GM18858 (cell line): ENCODE results near the gene SH3BGRL3.
"Not testable (repeated sequence)": the region's sequence is repeated elsewhere in the genome, so short reads cannot be mapped to it uniquely, and the experiment has no call there.

Source experiments
- ATAC-seq: cut with Tn5 transposase; IDR thresholded peaks from one replicate; pipeline ENCODE4 v1.9.1; 2021; ENCODE audit not compliant: unreplicated experiment

SH3BGRL3 gene

GRCh38 chr1:26279456-26280332 is at the start of gene SH3BGRL3:
Gene SH3BGRL3, plus strand, starts transcription at chr1:26280086. Its CDS starts 70 bp downstream, at chr1:26280156.
- ATAC-seq, result no peak

GRCh38 chr1:26230682-26231081 is 49.2 kb upstream of the SH3BGRL3 start:
- ATAC-seq, result not testable (repeated sequence)

GRCh38 chr1:26233903-26234643 is 45.8 kb upstream of the SH3BGRL3 start, which contains the start of gene CEP85:
Gene CEP85, plus strand, starts transcription at chr1:26234200. Its CDS starts 5,584 bp downstream, at chr1:26239784.
- ATAC-seq, result peak; percentile 81

DNA sequence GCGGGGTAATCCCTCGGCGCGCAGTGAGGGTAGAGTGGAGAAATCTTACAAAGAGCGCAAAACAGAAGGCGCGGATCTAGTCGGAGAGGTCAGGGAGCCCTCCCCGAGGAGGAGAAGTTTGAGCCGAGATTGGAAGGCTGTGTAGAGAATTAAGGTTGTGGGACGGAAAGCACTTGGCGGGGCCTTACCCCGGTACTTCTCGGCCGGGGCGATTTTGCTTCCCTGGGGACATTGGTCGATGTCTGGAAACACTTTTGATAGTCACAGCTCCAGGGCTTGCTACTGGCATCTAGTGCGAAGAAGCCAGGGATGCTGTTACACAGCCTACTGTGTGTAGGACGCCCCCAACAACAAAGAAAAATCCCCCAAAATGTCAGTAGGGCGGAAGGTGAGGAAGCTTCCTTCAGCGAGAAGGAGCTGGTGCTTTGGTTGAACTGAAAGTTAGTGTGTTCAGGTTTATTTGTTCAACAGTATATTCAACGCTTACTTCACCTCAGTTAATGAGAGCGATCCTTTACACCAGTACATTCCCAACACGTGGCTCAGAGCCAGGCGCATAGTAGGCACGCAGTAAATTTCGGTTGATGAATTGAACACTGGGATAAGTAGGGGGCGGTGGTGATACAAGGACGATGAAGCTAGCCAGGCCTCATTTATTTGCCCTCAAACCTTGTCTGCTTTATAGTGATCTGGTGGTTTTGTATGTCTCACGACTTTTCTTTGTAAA is 45.1 kb upstream of the SH3BGRL3 start:
- ATAC-seq, result no peak

DNA sequence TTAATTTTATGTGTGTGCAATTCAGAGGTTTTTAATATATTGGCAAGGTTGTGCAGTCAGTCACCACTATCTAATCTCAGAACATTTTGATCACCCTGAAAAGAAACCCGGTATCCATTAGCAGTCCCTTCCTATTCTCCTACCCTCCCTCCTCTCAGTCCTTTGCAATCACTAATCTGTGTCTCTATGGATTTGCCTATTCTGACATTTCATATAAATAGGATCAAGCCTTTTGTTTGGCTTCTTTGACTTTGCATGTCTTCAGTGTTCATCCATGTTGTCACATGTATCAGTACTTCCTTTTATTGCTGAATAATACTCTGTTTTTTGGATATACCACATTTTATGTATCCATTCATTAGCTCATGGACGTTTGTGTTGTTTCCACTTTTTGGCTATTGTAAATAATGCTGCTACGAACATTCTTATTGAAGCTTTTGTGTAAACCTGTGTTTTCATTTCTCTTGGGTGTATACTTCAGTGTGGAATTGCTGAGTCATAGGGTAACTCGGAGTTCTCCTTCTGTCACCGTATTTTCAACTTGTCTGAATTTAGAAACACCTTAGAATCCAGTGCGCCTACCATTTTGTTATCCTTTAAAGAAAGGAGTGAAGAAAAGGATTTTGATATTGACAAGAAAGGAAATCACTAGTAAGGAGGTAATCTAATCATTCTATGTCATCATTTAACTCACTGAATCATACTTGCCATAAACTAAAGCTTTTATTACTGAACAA is 42.5 kb upstream of the SH3BGRL3 start:
- no peak for ATAC-seq

DNA sequence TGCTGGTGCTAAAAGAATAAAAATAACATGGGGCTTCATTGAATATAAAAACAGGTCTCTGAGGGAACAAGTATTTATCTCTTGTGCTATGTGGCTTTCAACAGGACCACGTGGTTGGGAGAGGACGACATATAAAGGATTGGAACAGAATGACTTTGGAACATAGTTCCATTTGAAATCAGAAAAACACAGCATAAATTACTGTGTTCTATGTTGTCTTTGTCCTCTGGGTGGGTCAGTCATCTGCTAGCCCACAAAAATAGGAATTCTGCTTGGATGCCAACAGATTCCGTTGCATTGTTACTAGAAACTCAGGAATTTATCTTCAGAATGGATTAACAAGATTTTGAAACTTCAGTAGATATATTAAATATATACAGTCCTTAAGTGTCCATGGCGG is 40.0 kb upstream of the SH3BGRL3 start:
- no peak for ATAC-seq

DNA sequence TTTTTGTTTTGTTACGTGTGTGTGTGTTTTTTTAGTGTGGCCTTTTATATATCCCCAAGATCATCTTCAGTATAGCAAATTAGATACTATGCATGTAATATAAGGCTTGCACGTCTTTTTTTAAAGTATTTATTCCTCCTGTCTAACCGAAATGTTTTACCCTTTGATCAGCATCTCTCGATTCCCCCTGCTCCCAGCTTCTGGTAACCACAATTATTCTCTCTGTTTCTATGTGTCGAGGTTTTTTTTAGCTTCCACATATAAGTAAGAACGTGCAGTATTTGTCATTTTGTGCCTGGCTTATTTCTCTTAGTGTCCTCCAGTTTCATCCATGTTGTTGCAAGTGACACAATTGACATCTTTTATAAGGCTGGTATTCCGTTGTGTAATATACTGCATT is 27.2 kb upstream of the SH3BGRL3 start:
- no peak for ATAC-seq

- no peak for ATAC-seq
Observed at GRCh38 chr1:26254404-26254803, 25.5 kb upstream of the SH3BGRL3 start.

GRCh38 chr1:26257222-26257621 is 22.7 kb upstream of the SH3BGRL3 start:
- no peak for ATAC-seq

- ATAC-seq, result no peak
Observed at GRCh38 chr1:26259005-26259404, 20.9 kb upstream of the SH3BGRL3 start.

GRCh38 chr1:26259578-26259977 is 20.3 kb upstream of the SH3BGRL3 start:
- no peak for ATAC-seq

DNA sequence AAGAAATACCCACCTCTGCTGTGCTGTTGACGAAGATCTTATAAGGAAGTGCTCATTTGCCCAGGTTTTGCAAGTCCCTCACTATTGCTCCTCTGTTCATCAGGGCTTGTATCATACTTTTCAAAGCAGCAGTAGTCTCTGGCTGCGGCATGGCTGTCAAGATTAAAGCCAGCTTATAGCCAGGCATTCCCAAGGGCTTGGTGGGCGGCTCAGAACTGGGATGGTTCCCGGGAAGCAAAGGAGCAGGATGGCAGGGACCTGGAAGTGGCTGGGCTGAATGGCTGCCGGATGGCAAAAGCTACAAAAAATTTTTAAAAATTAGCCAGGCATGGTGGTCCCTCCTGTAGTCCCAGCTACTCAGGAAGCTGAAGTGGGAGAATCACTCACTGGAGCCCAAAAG is 16.7 kb upstream of the SH3BGRL3 start:
- ATAC-seq, result no peak

DNA sequence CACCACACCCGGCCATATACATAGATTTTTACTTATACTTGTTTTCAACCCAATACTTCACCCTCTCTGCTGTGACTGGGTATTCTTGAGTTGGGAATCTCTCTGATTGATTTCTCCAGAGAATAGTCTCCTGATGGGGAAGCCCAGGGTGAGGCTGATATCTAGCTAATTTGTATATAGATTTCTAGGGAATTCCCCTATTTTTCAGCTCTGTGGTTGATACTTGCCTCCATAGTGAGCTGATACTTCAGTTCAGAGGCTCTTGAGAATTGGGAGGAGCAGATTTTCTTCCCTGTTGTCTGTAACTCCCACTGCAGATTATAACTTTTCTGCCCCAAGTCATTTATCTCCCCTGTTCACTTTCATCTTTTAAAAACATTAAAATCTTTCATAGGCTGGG is 14.5 kb upstream of the SH3BGRL3 start:
- ATAC-seq, result no peak

GRCh38 chr1:26268290-26269197 is 11.3 kb upstream of the SH3BGRL3 start:
- ATAC-seq, result no peak

- ATAC-seq, result no peak
Observed at GRCh38 chr1:26269198-26269550, 10.7 kb upstream of the SH3BGRL3 start.

DNA sequence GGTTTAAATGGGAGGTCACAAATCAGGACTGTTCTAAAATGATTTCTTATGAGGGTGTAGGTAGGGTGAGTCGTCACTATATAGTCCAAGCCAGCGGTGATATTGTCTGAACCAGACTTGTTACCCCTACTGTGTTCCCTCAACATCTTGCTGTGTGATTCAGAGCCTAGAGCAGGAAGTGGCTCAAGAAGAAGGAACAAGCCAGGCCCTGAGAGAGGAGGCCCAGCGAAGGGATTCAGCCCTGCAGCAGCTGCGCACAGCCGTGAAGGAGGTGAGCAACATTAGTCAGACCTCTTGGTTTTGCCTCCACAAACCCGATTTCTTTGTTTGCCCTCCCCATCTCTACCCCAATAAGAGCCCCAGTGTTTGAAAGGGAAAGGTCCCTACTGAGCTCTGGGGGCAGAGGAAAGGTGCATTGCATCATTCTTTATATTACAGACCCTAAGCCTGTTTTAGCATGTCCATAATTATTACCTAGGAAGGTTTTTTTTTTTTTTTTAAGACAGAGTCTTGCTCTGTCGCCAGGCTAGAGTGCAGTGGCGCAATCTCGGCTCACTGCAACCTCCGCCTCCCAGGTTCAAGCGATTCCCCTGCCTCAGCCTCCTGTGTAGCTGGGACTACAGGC is 5.0 kb upstream of the SH3BGRL3 start:
- ATAC-seq, result no peak

DNA sequence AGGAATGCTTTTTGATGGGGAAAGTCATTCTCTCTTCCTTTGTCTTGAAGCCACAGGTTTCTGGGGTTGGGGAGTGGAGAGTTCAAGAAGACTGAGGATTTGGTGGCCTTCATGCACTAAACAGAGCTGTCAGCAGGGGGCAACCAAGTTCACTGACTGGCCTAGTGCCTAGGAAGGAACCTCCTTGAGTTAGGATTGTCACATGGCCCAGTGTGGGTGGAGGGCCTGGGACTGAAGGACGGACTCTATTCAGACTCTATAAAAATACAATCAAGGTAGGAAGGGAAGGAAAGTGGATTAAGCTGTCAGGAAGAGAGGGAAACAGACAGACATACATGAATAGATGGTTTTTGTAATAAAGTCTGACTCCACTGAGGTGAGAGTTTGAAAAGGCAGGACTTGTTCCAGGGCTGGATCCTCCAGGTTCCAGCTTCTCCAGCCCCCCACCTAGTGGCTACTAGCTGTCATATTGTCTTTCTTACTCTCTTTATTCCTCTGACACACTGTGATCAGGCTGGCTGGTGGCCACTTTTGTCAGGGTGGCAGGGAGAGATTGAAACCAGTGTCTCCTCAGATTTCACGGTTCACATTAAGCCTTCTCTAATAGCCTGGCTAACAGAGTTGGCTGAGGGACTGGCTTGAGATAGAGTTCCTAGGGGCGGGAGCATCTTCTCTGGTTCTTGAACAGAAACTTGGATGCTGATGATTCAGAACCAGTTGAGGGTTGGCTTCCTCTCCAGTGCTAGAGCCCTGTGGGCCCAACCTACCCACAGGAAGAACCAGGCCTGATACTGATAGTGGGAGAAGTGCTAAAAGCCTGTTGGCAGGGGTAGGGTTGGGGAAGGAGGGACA is 4.1 kb upstream of the SH3BGRL3 start:
- ATAC-seq, result no peak

GRCh38 chr1:26276432-26276838 is 3.5 kb upstream of the SH3BGRL3 start:
- ATAC-seq, result no peak
